GM12878 (cell line): ENCODE measurements around the gene NHSL2. TPM values are rescaled to one million over a fixed set of nuclear protein-coding genes. Genes with fewer than 3 reads are reported as not detected.

ENCODE experiments used
- ATAC-seq: fragments of 200-7000 bp; cut with Tn5 transposase; 3 replicates; pipeline ENCODE4 v1.9.1; 2020; ENCODE audit warnings: mild to moderate bottlenecking, moderate library complexity
- BruUV-seq: library from RNA; stranded (reverse); fragments of 400-500 nt; replicated peaks from 2 replicates; lab custom pipeline; 2021; lab: Mats Ljungman, UMichigan
- CTCF ChIA-PET: fragments of 300-600 bp; sonication (Branson Sonifier 250); formaldehyde crosslinking; extraction: SDS; loops from one replicate; lab custom pipeline; 2021; ENCODE audit warnings: inconsistent platforms; lab: Yijun Ruan, JAX
- POLR2A ChIA-PET: fragments of 350-600 bp; formaldehyde crosslinking; extraction: SDS; loops from one replicate; lab custom pipeline; 2021; ENCODE audit warnings: inconsistent platforms; lab: Charles Lee
- RAD21 ChIA-PET: fragments of 300-600 bp; sonication (Branson Sonifier 250); formaldehyde crosslinking; loops from one replicate; lab custom pipeline; 2023; ENCODE audit warnings: antibody characterized with exemption; ENCODE audit not compliant: unreplicated experiment; lab: Charles Lee
- SMC1A ChIA-PET: fragments of 300-600 bp; sonication (Branson Sonifier 250); formaldehyde crosslinking; loops from one replicate; lab custom pipeline; 2023; ENCODE audit not compliant: unreplicated experiment, uncharacterized antibody; lab: Charles Lee
- DNase-seq: peaks from one replicate; pipeline ENCODE4 v3.0.0-alpha.2; 2011; ENCODE audit warnings: low read depth, low spot score
- FAIRE-seq: peaks from 3 replicates; lab custom pipeline; 2011; peaks lifted over from hg19 to GRCh38; lab: Jason Lieb, UNC
- H2AFZ ChIP-seq: 2 replicates; pipeline ENCODE4 v1.6.0; 2011; ENCODE audit warnings: low read depth, low read length, control low read depth; ENCODE audit not compliant: control insufficient read depth
- H3K27ac ChIP-seq: 2 replicates; pipeline ENCODE4 v1.5.1; 2011; ENCODE audit warnings: control low read depth; ENCODE audit not compliant: control insufficient read depth, insufficient read depth
- H3K27me3 ChIP-seq, 2 experiments: replicated peaks in 1 of 2; 2 replicates each; pipeline versions ENCODE4 v1.6.0 to v1.6.1; 2011; ENCODE audit warnings: low read length in 1 of 2; ENCODE audit not compliant: control insufficient read depth in 2 of 2, insufficient read depth in 2 of 2
- H3K36me3 ChIP-seq, 2 experiments: 2 replicates each; pipeline ENCODE4 v1.5.1; 2011; ENCODE audit warnings: low read length in 1 of 2; ENCODE audit not compliant: control insufficient read depth in 2 of 2, insufficient read depth in 2 of 2
- H3K4me1 ChIP-seq: 2 replicates; pipeline ENCODE4 v1.6.1; 2011; ENCODE audit warnings: mild to moderate bottlenecking, low read length, moderate library complexity, mixed read lengths; ENCODE audit not compliant: control insufficient read depth, insufficient read depth
- H3K4me2 ChIP-seq: 2 replicates; pipeline ENCODE4 v1.6.0; 2011; ENCODE audit warnings: control low read depth; ENCODE audit not compliant: control insufficient read depth, insufficient read depth
- H3K4me3 ChIP-seq: fragments of 200-600 bp; sonication (generic); 2 replicates; pipeline ENCODE4 v1.5.1; 2016
- H3K79me2 ChIP-seq: 2 replicates; pipeline ENCODE4 v1.6.0; 2011; ENCODE audit warnings: low read length; ENCODE audit not compliant: control insufficient read depth, insufficient read depth
- H3K9ac ChIP-seq: 2 replicates; pipeline ENCODE4 v1.8.0; 2011; ENCODE audit warnings: low read length, control low read depth, mixed read lengths; ENCODE audit not compliant: control insufficient read depth, insufficient read depth
- H3K9me3 ChIP-seq: replicated peaks from 3 replicates; pipeline ENCODE4 v1.5.1; 2011; ENCODE audit warnings: mild to moderate bottlenecking, low read length; ENCODE audit not compliant: control insufficient read depth, insufficient read depth
- H4K20me1 ChIP-seq: 2 replicates; pipeline ENCODE4 v1.6.0; 2011; ENCODE audit not compliant: control insufficient read depth, insufficient read depth
- ATF3 ChIP-seq: IDR thresholded peaks from 2 replicates; pipeline ENCODE4 v1.6.1; 2011; ENCODE audit warnings: low read depth, mild to moderate bottlenecking, low read length, moderate library complexity, borderline replicate concordance; ENCODE audit errors: extremely low read depth
- ESRRA ChIP-seq: IDR thresholded peaks from 2 replicates; pipeline ENCODE4 v1.6.1; 2012; ENCODE audit warnings: mild to moderate bottlenecking, low read length, improper control_type of control experiment
- HDAC2 ChIP-seq: fragments of 200-600 bp; sonication (generic); IDR thresholded peaks from 2 replicates; pipeline ENCODE4 v1.6.1; 2017
- KLF5 ChIP-seq: fragments of 450-650 bp; IDR thresholded peaks from 2 replicates; pipeline ENCODE4 v1.6.1; 2014; ENCODE audit warnings: mild to moderate bottlenecking; ENCODE audit not compliant: partially characterized antibody
- MAX ChIP-seq: IDR thresholded peaks from 2 replicates; pipeline ENCODE4 v1.6.1; 2012; ENCODE audit warnings: low read depth, low read length, improper control_type of control experiment
- MTA3 ChIP-seq: IDR thresholded peaks from 2 replicates; pipeline ENCODE4 v1.6.1; 2012; ENCODE audit warnings: low read length, inconsistent platforms, borderline replicate concordance
- MYB ChIP-seq: fragments of 150-350 bp; IDR thresholded peaks from 2 replicates; pipeline ENCODE4 v1.6.1; 2014; ENCODE audit warnings: mild to moderate bottlenecking, low read depth, low read length, borderline replicate concordance
- PKNOX1 ChIP-seq: fragments of 450-650 bp; IDR thresholded peaks from 2 replicates; pipeline ENCODE4 v1.6.1; 2016; ENCODE audit warnings: mild to moderate bottlenecking
- STAT3 ChIP-seq: IDR thresholded peaks from 2 replicates; pipeline ENCODE4 v1.6.1; 2011; ENCODE audit warnings: low read depth, low read length, improper control_type of control experiment
- ZBTB11 ChIP-seq: fragments of 450-650 bp; formaldehyde crosslinking; IDR thresholded peaks from 2 replicates; pipeline ENCODE4 v1.5.0; 2022; ENCODE audit warnings: mild to moderate bottlenecking, missing genetic modification characterization
- WGBS: methylation state at CpG from one replicate; pipeline ENCODE4 v1.1.6; 2016; ENCODE audit warnings: low lambda C conversion rate; ENCODE audit not compliant: insufficient replicate concordance, insufficient coverage; ENCODE audit errors: missing lambda C conversion rate; 5-methylcytosine and 5-hydroxymethylcytosine counted together
- in situ Hi-C: fragments of 300-500 bp; cut with MboI; formaldehyde crosslinking; loops from 9 replicates; pipeline ENCODE4 v1.14.3; 2018; ENCODE audit warnings: mixed read lengths
- intact Hi-C: fragments of 100-400 bp; cut with micrococcal nuclease; formaldehyde crosslinking; loops from one replicate; pipeline ENCODE4 v1.14.2; 2022; ENCODE audit not compliant: unreplicated experiment
- polyA plus RNA-seq, 11 experiments: library from polyadenylated mRNA; depleted of rRNA in 4 of 11; unstranded in 6 of 11; stranded (reverse) in 5 of 11; fragments of >200 nt; fragmentation: Nextera tagmentation in 4 of 11; fragmentation: Illumina TruSeq in 1 of 11; extraction: Ambion mirVana in 4 of 11; extraction: Trizol in 1 of 11; gene quantifications; 1 replicate in 1 of 11; 2 replicates in 10 of 11; pipeline versions ENCODE4 v1.2.1 to v1.2.3, GENCODE V29; 2011 to 2016; ENCODE audit warnings: inconsistent platforms in 2 of 11, missing spikeins in 2 of 11, low read depth in 1 of 11
- total RNA-seq, 4 experiments: library from RNA; depleted of rRNA in 3 of 4; stranded (reverse); fragments of >200 nt in 3 of 4; fragmentation: Illumina TruSeq in 1 of 4; extraction: Trizol in 1 of 4; gene quantifications; 2 replicates each; pipeline versions ENCODE4 v1.2.1 to v1.2.3, GENCODE V29; 2013 to 2021

Gene NHSL2
- total and polyA plus RNA-seq, 10 of the 15 experiments (the other 5 are each of a cell fraction or from before 2014, with no cell fraction given), result 0.05 to 0.53 (median 0.07) TPM; not detected in 2

- H3K27me3 ChIP-seq, result no peaks in the 10 kb centered on the region
- no peak overlapping the region for H3K27ac ChIP-seq
- H3K36me3 ChIP-seq, result no peaks in the 10 kb centered on the region
- no peak overlapping the region for H3K4me2 ChIP-seq
- intact Hi-C loops, result no loop called here
- no peak overlapping the region for H3K9ac ChIP-seq
- ATAC-seq, result no peak
- no peak overlapping the region for H2AFZ ChIP-seq
- H4K20me1 ChIP-seq, result no peaks in the 10 kb centered on the region
- POLR2A ChIA-PET, result no interaction called here
- no peaks in the 10 kb centered on the region; the same call in 2 of the 3 replicates for H3K9me3 ChIP-seq
- no peak overlapping the region for H3K4me3 ChIP-seq
- no TSS peak for BruUV-seq
- RAD21 ChIA-PET, result no interaction called here
- TF ChIP-seq KLF5 (no peak), ZBTB11 (CRISPR knock-in tag) (no peak), ATF3 (no peak), MAX (no peak), PKNOX1 (no peak), MTA3 (no peak), ESRRA (no peak), HDAC2 (no peak), MYB (no peak), STAT3 (no peak)
- no peak for FAIRE-seq
- CTCF ChIA-PET, result interaction anchor here (0.6 kb wide), 1 partner anchor 43 kb away, joined by 3 read pairs; no protein-coding TSS in a partner anchor
- H3K4me1 ChIP-seq, result no peaks in the 10 kb centered on the region
- DNase-seq, result no peak
- in situ Hi-C loops, result no loop called here
- SMC1A ChIA-PET, result no interaction called here
- no peaks in the 10 kb centered on the region for H3K79me2 ChIP-seq
- 49% methylated on average over 4 of the region's 4 CpGs for WGBS
These were observed 127.4 kb downstream of the NHSL2 start for GRCh38 chrX:72038016-72038415.
